Measurements from ENCODE around the gene LETMD1.

The LETMD1 gene

GRCh38 chr12:51025836-51026638, 22.1 kb upstream of the LETMD1 start, which contains the start of gene SLC11A2:
Gene SLC11A2 (minus strand): TSS chr12:51026384. CDS start chr12:51010728, 15,656 bp downstream.
- DNase-seq (ENCODE audit: low read depth in 2 of 2) = peak; percentile 93 to 94

GRCh38 chr12:51027342-51027835, 20.7 kb upstream of the LETMD1 start:
- DNase-seq (ENCODE audit: low read depth in 2 of 2) = no peak

- DNase-seq (ENCODE audit: low read depth in 2 of 2) = no peak
Measured at GRCh38 chr12:51028126-51028812, 19.9 kb upstream of the LETMD1 start.

GRCh38 chr12:51028813-51029150, 19.3 kb upstream of the LETMD1 start:
- DNase-seq (ENCODE audit: low read depth in 2 of 2) = no peak

- no peak for DNase-seq (ENCODE audit: low read depth in 2 of 2)
Measured at GRCh38 chr12:51033048-51033447, 15.1 kb upstream of the LETMD1 start.

- no peak for DNase-seq (ENCODE audit: low read depth in 2 of 2)
Measured at GRCh38 chr12:51033457-51034089, 14.6 kb upstream of the LETMD1 start.

GRCh38 chr12:51036279-51036678, 11.8 kb upstream of the LETMD1 start:
- no peak for DNase-seq (ENCODE audit: low read depth in 2 of 2)

GRCh38 chr12:51048661-51049251, 629 bp downstream of the LETMD1 start:
- DNase-seq (ENCODE audit: low read depth in 2 of 2) = no peak

- no peak for DNase-seq (ENCODE audit: low read depth in 2 of 2)
Measured at GRCh38 chr12:51049525-51049924, 1.4 kb downstream of the LETMD1 start.

- DNase-seq (ENCODE audit: low read depth in 2 of 2) = no peak
Measured at GRCh38 chr12:51051787-51052186, 3.7 kb downstream of the LETMD1 start.

- DNase-seq (ENCODE audit: low read depth in 2 of 2) = no peak
Measured at GRCh38 chr12:51055060-51055459, 6.9 kb downstream of the LETMD1 start.

GRCh38 chr12:51056242-51056641, 8.1 kb downstream of the LETMD1 start:
- no peak for DNase-seq (ENCODE audit: low read depth in 2 of 2)

- DNase-seq (ENCODE audit: low read depth in 2 of 2) = no peak
Measured at GRCh38 chr12:51059086-51059485, 11.0 kb downstream of the LETMD1 start.

- no peak for DNase-seq (ENCODE audit: low read depth in 2 of 2)
Measured at GRCh38 chr12:51062631-51063397, 14.7 kb downstream of the LETMD1 start.

- DNase-seq (ENCODE audit: low read depth in 2 of 2) = no peak
Measured at GRCh38 chr12:51065530-51065929, 17.4 kb downstream of the LETMD1 start.

- no peak for DNase-seq (ENCODE audit: low read depth in 2 of 2)
Measured at GRCh38 chr12:51067229-51067628, 19.1 kb downstream of the LETMD1 start.

GRCh38 chr12:51067771-51068170, 19.6 kb downstream of the LETMD1 start:
- no peak for DNase-seq (ENCODE audit: low read depth in 2 of 2)

- no peak for DNase-seq (ENCODE audit: low read depth in 2 of 2)
Measured at GRCh38 chr12:51070004-51070403, 21.9 kb downstream of the LETMD1 start.

- no peak for DNase-seq (ENCODE audit: low read depth in 2 of 2)
Measured at GRCh38 chr12:51071663-51072062, 23.5 kb downstream of the LETMD1 start.

GRCh38 chr12:51075390-51075789, 27.3 kb downstream of the LETMD1 start:
- DNase-seq (ENCODE audit: low read depth in 2 of 2) = no peak

- DNase-seq (ENCODE audit: low read depth in 2 of 2) = peak in 1 of 2 donors; percentile 15
Measured at GRCh38 chr12:51076236-51076930, 28.3 kb downstream of the LETMD1 start.

All from stimulated activated CD8-positive, alpha-beta memory T cell treated with anti-CD3 and anti-CD28 coated beads, Interleukin-15, amount 100 ng/mL, for 48 hours (primary cell).